GM18873 (cell line): ENCODE results near the gene FCRL6.
A peak's percentile ranks its signal among the peaks of the same experiment; 100 is the strongest.

Experiments
- ATAC-seq: cut with Tn5 transposase; IDR thresholded peaks from one replicate; pipeline ENCODE4 v1.9.1; 2021; ENCODE audit warnings: mild to moderate bottlenecking, moderate library complexity, moderate number of reproducible peaks; ENCODE audit not compliant: unreplicated experiment, low FRiP score

The FCRL6 gene

DNA sequence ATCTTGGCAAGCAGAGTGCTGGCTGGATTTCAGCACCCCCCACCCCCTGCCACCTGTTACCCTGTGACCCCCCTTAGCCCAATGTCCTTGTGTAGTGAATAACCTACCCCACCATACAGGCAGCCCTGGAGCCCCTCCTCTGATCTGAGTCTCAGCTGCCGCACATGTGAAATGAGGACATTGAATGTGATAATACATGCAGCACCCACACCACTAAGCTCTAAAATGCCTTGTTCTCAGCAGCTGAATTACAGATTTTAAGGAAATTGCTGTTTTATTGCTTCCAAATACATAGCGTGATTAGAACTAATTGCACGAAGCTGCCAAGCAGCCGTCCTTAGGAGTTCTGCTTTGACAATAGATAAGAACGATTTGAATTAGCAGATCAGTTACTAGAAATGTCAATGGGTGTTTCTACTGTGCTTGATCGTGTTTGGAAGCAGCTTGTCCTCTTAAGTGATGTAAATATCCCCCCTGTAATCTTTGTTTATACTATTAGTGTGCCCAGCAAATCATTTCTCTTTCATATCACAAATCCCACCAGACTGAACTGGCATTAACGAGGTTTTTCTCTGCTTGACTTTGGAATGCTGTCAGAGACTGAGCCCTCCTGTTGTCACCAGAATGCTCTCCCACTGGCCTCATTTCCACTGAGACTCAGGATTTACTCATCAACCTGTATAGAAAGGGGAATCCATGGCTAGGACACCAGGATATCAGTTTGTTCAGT lies 29.4 kb downstream of the FCRL6 start:
- no peak for ATAC-seq

DNA sequence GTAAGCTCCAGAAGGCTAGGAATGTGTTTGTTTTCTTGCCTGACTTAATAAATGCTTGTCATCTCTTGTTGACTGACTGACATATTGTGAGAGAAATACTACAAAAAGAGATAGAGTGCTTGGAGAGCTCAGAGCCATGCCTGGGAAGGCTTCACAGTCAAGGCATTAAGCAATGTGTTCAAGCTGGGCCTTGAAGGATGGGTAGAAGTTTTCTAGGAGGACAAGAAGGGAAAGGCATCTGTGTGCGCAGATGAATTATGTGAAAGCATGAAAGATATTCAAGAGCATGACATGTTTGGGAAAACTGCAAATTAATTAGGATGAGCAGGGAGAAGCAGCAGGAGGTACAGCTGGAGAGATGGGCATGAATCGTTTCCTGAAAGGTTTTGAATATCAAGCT lies 30.1 kb downstream of the FCRL6 start:
- no peak for ATAC-seq

DNA sequence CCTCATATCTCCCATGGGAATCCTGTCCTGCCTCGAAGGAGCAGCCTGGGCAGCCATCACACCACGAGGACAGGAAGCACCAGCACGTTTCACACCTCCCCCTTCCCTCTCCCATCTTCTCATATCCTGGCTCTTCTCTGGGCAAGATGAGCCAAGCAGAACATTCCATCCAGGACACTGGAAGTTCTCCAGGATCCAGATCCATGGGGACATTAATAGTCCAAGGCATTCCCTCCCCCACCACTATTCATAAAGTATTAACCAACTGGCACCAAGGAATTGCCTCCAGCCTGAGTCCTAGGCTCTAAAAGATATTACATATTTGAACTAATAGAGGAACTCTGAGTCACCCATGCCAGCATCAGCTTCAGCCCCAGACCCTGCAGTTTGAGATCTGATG lies 33.2 kb downstream of the FCRL6 start:
- no peak for ATAC-seq

DNA sequence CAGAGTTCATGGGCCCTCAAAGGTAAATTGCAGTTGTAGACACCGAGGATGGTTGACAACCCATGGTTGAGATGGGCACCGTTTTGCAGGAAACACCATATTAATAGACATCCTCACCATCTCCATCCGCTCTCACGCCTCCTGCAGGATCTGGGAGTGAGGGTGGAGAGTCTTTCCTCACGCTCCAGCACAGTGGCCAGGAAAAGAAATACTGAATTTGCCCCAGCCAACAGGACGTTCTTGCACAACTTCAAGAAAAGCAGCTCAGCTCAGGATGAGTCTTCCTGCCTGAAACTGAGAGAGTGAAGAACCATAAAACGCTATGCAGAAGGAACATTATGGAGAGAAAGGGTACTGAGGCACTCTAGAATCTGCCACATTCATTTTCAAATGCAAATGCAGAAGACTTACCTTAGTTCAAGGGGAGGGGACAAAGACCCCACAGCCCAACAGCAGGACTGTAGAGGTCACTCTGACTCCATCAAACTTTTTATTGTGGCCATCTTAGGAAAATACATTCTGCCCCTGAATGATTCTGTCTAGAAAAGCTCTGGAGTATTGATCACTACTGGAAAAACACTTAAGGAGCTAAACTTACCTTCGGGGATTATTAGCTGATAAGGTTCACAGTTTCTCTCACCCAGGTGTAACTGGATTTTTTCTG lies 33.8 kb downstream of the FCRL6 start:
- no peak for ATAC-seq

DNA sequence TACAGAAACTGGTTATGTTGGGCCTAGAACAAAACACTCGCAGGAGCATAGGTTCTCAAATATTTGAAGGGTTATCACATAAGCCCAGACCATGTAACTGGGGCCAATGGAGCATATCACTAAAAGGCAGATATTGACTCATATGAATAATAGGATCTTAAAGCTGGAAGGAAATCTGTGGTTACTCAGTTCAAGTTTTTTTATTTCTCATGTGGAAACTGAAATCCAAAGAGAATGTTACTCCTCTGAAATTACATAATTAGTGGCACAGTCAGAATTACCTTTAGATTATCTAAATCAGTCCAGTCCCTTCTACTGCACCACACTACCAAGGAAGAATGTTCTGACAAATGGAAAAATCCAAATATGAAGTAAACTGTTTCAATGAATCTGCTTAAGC lies 36.6 kb downstream of the FCRL6 start:
- ATAC-seq, result peak; percentile 52

DNA sequence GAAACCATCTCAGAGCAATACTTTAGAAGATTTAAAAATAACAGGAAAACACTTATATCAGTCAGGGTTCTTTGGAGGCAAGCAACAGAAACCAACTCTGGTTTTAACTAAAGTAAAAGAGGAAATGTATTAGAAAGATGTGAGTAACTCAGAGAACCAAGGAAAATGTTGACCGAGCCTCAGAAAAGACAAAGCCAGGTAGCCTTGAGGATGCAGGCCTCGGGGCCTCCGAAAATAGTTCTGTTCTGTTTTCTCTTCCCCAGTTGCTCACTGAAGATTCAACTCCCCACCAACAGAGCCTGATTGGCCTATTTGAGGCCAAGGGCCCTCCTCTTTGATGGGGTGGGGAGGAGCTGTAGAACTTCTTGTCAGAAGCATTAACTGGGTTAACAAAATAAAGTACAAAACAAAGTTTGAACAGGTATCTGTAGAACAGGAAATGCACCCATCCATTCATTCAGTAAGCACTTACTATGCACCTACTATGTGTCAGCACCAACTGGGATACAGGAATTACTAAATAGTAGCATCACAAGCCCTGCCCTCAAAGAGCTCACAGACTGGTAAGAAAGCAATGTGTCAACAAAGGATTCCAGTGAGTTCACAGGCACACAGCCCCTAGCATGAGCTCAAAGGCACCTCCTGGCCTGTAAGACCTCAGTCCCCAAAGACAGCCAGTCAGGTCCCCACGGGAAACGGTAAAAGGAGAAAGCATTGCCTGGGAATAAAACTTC lies 37.1 kb downstream of the FCRL6 start:
- peak; percentile 35 for ATAC-seq

DNA sequence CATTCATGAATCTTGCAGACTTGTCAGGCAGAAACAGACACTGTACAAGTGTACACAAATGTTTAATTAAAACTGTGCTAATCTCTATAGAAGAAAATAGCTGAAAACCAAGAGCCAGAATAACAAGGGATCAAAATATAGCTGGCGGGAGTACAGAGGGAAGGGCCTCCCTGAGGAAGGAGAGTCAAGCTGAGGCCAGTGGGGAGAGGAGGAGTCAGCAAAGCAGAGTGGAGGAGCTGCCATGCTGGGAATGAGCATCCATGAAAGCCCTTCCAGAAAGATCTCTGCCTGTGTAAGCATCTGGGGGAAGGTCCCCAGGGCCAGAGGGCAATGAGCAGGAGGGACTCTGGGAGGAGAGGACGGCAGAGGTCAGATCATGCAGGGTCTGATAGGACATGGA lies 39.6 kb downstream of the FCRL6 start:
- ATAC-seq, result no peak

DNA sequence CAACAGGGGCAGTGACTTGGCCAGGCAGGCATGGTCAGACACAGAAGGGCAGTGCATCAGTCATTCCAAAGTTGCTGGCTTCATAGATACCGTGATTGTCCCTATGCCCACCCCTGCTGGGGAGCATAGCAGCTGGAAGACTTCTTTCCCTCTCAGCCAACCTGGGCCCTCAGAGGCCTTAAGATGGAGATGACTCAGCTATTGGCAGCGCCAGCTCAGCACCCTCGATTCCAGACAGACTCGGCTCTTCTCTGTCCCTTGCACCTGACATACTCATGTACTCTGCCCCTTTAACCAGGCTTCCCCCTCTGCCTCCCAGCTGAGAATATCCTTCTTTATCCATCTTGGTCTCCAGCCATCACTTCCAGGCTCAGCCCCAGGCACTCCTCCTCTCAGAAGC lies 41.3 kb downstream of the FCRL6 start:
- no peak for ATAC-seq

DNA sequence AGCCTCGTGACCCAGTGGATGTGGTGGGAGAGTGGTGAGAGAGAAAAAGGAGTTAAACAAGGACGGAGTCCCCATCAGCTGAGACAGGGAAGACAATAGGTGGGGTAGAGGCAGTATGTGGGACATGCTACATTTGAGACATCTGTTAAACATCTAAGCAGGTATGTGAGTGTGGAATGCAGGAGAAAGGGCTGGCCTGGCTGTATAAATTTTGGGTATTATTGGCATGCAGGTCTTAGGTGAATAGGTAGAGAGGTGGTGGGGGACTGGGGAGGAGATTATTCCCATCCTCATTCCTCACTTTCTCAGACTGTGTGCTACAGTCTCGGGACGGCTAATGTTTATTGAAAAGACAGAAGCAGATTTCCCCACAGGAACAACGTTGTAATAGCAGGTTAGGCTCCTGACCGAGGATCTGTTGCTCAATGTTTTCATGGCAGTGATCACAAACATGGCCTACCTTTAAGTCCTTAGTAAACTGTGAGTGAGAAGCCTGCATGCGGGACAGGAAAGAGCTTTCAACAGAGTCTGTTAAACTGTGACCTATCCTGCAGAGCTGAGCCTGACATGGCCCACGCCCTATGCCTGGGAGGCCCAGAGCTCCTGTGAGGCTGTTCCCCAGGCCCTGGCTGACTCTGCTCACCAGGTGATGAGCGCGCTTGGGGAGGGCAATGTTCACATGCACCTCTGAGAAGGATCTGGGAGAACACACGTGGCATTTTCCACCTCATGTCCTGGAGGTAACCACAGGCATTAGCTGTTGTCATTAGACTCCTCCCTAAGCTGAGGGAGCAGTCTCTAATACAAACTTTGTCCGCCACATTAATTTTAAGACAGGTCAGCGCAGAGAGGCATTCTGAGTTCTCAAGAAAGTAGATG lies 43.8 kb downstream of the FCRL6 start:
- ATAC-seq, result no peak

DNA sequence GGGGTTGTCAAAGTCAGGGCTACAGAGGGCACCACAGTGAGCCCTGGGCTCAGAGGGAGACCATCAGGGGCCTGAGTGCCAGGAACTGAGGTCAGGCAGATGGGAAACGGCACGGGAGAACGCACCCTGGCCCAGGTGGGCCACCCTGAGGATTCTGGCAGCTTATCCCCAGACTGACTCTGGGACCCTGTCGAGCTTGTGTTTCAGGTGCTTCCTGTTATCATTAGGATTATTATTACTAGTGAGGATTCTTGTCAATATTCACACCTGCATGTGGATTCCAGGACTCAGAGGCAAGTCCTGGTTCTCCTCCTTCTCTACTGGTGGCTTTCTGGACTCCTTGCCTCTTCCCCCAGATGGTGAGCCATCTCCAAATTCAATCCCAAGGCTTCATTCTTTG lies 45.1 kb downstream of the FCRL6 start:
- ATAC-seq, result no peak

DNA sequence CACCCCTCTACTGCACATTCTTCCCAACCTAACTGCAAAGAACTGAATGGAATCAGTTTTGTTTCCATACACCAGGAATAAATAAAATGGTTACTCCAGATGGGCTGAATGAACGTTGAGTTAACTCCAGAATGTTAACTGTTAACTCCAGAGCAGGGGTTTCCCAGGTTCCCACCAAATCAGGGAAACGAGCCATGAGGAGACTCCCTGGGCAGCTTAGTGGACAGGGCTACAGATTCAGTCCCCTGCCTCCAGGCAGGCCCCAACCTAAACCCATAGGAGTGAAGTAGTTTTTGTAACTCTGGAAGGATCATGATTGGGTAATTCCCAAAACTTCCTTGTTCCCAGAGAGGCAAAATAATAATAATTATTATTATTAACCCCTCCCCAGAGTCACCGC lies 46.2 kb downstream of the FCRL6 start:
- no peak for ATAC-seq

DNA sequence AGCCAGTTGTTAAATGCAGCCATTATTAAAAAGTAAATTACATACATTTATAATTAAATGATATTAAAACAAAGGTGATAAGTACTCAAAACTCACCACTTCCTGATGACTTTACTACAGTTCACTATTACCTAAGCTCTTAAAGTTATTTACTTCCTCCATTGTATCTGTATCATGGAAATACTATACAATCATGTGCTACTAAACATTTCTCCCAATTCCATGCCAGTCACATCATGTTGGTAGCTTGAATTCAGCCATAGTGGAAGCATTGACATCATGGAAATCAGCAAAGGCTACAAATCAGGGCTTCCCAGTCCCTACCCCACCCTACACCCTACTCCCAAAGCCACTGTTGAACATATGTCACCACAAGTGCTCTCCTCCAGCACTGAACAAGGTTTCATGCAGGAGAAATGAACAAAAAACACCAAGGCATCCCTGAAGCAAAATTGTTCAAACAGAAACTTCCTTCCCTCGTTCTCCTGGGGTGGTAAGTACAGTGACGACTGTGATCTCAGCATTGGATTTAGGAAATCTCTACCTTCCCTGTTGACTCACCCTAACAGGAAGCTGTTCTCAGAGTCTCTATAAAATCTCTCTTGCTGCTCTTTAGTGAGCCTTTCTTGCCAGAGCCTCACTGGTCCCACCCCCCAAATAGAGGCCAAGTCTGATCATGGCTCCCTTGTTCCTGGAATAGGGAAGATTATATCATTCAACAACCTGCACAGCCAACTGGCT lies 47.6 kb downstream of the FCRL6 start:
- ATAC-seq, result no peak

DNA sequence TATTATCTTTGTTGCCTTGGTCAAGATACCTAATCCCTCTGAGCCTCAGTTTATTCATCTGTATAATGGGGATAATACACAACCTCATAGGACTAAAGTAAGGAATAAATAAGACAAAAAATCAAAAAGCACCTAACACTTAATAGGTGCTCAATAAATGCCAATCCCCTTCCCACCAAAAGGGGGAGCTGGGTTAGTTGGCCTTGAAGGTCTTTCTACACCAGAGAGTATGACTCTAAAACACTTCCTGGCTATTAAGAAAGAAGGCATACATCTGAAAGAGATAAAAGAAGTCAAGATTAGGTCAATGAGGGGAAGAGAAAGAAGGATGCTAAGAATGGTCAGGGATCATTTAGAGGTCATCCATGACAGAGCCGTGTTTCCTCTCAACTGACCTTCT lies 49.2 kb downstream of the FCRL6 start:
- ATAC-seq, result no peak

DNA sequence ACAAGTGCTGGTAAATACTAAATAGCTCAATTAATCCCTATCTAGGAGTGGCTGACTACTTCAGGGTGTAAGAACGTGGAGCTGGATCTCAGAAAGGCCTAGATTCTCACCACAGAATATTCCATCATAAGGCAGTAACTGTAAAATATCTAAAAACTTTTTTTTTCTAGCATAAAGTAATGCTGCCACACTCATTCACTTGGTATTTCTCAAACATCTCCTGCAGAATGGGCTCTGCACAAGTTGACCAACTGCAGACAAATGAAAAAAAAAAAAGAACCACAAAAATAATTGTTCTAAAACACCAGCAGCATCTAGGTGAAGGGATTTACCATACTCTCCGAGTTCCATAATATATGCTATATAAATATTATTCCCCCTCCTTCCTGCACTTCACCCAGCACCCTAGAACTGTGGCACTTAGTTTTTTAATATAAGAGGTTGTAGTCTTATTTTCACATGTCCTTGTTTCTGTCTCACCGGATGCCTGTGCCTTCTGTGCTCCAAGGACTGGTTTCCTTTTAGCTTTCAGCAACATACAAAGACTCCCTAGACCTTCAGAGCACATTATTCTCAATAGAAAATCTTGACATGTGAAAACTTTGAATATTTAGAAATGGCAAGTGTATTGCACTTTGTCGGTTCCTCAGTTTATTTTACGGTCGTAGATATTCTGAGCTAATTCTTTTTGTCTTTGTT lies 51.4 kb downstream of the FCRL6 start:
- ATAC-seq, result no peak

DNA sequence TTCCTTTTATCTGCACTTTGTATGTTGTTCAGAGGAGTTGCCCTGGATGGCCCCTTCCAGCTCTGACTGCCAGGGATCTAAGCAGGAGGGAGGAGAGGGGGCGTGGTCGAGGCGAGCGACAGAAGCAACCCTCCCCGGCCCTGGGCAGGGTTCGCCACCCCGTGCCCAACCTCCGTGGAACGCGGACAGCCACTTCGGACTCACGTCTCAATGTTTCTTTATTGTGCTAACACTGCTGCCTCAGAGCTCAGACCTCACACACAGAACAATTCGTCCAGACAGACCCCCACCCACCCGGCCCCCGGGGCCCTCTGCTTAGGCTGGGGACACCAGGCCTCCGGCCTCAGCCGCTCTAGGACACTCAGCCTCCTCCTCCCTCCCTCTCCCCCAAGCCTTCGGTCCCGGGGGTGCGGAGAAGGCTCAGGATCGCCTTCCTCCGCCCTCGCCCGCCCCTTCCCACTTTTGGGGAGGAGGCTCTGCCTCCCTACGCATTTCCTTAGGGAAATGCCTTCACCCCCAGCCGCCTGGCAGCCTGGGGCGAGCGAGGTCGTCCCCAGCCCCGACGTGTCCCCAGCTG lies 52.0 kb downstream of the FCRL6 start:
- ATAC-seq, result peak; percentile 15

DNA sequence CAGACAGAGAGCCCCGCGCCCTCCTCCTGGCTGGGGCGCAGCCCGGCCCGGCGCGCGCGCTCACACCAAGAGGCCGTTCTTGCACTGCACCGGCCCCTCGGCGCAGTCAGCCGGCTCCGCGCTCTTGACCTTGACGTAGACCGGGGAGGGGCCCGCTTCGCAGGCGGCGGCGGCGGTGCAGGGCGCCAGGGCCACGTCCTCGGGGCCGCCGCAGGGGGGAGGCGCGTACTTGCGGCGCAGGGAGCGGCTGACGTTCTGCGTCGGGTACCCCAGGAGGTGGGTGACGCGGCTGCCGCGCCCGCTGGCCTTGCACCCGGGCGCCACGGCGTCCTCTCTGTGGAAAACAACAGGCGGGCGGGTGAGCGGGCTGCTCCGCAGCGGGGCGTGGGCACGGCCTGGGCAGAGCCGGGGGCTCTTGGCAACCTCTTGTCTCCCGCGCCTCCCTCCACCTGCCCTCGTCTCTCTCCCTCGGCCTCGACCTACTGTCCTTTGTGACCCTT lies 52.6 kb downstream of the FCRL6 start:
- peak; percentile 74 for ATAC-seq

DNA sequence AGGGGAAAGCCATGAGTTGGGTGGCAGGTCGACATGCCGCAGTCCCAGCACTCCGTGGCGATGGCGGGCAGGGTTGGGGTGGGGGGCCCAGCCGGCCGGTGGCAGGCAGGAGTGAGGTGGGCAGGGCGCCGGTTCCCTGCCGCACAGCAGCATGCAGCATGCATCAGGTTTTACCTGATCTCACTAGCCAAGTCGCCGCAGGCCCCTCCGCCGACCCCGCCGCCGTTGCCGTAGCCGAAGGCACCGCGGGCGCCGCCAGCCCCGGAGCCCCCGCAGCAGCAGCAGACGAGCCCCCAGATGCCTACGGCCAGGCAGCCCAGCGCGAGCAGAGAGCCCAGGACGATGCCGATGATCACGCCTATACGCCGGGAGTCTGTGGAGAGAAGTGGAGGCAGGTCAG lies 53.5 kb downstream of the FCRL6 start:
- ATAC-seq, result no peak

DNA sequence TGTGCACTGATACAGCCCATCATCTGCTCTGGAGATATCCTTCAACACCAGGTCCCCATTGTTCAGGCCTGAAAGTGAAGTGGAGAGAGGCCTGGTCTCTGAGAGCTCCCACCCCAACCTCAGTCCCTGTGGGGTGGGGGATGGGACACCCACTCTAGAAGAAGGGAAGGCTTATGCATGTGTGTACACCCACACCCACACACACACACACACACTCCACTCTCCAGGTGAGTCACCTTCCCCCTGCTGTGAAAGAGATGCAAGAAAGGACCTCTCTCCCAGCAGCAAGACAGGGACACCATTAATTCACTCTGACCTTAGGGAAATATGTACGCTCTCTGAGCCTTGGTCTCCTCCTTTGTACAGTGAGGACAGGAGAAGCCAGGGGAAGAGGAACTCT lies 54.4 kb downstream of the FCRL6 start:
- ATAC-seq, result no peak

DNA sequence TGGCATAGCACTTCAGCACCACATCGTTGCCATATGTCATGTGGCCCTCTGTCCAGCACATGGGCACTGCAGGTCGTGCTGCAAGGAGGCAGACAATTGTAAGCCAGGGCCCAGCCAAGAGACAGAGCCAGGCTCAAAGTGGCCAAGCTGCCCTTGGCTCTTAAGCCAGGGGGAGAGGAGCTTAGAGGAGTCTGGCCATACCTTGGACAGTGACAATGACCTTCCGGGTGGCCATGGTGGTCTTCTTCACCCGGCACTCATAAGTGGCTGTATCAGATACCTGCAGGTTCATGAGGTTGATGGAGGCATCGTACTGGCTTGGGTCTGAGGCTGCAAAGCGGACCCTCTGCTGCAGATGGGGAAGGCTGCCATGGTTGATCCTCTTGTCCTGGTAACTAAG lies 55.7 kb downstream of the FCRL6 start:
- no peak for ATAC-seq
